Measurements from ENCODE around the gene RHOV.

The RHOV gene

DNA sequence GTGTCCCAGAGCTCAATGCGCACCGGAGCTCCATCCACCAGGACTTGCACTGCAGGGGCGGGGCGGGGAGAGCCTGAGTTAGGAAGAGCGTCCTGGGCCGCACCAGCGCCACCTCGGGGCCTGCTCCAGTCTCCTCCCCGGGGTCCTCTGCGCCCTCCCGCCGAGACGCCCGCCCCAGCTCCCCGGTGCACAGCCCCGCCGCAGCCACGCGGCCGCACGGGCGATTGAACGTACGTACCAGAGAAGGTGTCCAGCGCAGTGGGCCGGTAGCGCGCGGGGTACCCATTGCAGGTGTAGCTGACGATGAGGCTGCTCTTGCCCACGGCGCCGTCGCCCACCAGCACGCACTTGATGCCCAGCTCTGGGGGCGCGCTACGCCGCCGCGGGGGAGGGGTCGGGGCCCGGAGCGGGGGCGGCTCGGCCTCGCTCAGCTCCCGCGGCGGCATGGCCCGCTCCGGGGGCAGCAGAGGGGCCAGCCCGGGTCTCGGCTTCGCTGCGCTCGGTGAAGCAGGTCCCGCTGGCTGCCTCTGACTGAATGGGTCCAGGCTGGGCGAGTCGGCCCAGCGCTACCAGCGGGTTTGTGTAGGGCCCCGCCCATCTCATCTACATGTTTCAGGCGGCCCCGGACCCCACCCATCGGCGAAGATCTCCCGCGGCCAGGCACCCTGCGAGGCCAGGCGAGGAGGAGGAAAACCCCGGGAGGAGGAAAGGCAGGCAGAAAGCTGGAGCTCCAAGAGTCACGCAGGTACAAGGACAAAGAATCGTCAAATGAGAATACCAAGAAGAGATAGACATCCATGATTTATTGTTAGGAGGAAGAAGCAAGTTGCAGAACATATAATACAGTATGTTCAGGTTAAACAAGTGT lies at the start of gene RHOV:
Gene RHOV, minus strand, starts transcription at position 541 of the 868 bp plus-strand sequence. Its CDS starts 95 bp downstream, at position 446.
- peak; percentile 72 to 76 for DNase-seq

DNA sequence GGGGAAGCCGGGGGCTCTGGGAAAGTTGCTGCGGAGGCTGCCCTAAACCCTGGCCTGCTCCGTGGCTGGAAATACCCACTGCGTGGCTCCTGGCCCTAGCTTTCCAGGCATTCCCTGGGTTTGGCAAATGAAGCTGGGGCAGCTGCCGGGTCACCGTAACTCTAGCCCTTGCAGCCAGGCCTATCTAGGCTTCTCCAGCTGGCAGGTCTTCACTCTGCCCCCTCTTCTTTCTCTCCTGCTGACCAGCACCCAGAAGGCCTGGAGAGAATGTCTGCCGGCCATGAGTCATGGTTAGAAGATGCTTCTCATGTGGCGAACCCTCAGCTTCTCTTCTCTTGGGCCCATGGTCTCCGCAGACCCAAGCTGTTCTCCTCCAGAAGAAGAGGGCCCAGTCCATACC lies 49.5 kb upstream of the RHOV start:
- no peak for DNase-seq

GRCh38 chr15:40922608-40923005 lies 48.6 kb upstream of the RHOV start:
- no peak for DNase-seq

DNA sequence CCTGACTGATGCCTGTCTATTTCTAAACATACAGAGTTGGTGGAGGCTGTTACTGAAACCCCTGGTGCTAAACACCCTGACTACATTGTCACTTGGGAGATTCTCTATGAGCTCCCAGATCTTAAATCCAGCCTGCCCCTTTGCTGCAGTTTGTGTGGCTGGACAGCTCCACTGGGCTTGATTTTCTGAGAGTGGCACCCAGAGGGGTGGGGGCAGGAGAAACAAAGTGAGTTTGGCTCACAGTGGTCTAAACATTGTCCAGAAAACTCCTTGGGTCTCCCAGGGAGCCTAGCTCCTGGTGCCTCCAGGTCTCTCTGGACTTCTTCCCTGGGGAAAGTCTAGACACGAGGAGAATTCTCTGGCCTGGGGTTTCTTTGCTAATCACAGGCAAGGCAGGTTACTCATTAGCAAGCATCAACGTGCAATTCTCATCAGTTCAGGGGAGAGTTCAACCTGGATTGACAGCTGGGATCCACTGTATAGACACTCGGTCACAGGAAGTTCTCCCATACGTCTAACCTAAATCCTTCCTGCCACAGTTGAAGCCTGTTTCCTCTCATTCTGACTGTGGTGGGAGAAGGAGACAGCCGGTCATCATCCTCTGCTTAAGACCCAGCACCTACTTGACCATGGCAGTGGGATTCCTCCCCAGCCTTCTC lies 48.0 kb upstream of the RHOV start:
- no peak for DNase-seq

- DNase-seq = no peak
These were observed 44.9 kb upstream of the RHOV start for GRCh38 chr15:40918799-40919392.

- no peak for DNase-seq
These were observed 44.2 kb upstream of the RHOV start for GRCh38 chr15:40918146-40918798.

GRCh38 chr15:40917585-40917984 lies 43.6 kb upstream of the RHOV start:
- no peak for DNase-seq

DNA sequence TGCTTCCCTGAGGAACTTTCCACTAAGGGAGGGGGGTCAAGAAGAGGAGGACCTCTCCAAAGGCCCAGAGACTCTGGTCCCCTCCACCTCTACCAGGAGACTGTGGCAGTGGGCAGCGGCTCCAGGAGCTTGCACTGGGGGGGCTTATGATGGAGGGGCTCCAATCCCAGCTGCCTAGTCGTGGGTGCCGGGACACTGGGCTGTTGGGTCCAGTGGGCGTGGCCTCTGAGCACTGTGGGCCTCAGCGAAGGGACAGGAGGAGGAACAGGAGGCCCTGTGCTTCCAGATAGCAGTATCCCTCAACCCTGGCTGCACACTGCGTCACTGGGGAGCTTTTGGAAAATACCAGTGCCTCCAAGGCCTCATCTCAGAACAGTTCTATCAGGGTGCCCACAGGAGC lies 41.6 kb upstream of the RHOV start:
- no peak for DNase-seq

- DNase-seq = no peak
These were observed 41.2 kb upstream of the RHOV start for GRCh38 chr15:40915116-40915661.

GRCh38 chr15:40914486-40914885 lies 40.5 kb upstream of the RHOV start:
- no peak for DNase-seq

- DNase-seq = no peak
These were observed 40.0 kb upstream of the RHOV start for GRCh38 chr15:40914013-40914412.

- no peak for DNase-seq
These were observed 38.4 kb upstream of the RHOV start for GRCh38 chr15:40912478-40912877.

- DNase-seq = no peak
These were observed 37.7 kb upstream of the RHOV start for GRCh38 chr15:40911693-40912092.

- DNase-seq = no peak
These were observed 37.1 kb upstream of the RHOV start for GRCh38 chr15:40911141-40911540.

- no peak for DNase-seq
These were observed 35.9 kb upstream of the RHOV start for GRCh38 chr15:40909662-40910630.

- no peak for DNase-seq
These were observed 34.1 kb upstream of the RHOV start for GRCh38 chr15:40908095-40908494.

GRCh38 chr15:40906991-40907802 lies 33.2 kb upstream of the RHOV start:
- DNase-seq = peak; percentile 68 to 73

DNA sequence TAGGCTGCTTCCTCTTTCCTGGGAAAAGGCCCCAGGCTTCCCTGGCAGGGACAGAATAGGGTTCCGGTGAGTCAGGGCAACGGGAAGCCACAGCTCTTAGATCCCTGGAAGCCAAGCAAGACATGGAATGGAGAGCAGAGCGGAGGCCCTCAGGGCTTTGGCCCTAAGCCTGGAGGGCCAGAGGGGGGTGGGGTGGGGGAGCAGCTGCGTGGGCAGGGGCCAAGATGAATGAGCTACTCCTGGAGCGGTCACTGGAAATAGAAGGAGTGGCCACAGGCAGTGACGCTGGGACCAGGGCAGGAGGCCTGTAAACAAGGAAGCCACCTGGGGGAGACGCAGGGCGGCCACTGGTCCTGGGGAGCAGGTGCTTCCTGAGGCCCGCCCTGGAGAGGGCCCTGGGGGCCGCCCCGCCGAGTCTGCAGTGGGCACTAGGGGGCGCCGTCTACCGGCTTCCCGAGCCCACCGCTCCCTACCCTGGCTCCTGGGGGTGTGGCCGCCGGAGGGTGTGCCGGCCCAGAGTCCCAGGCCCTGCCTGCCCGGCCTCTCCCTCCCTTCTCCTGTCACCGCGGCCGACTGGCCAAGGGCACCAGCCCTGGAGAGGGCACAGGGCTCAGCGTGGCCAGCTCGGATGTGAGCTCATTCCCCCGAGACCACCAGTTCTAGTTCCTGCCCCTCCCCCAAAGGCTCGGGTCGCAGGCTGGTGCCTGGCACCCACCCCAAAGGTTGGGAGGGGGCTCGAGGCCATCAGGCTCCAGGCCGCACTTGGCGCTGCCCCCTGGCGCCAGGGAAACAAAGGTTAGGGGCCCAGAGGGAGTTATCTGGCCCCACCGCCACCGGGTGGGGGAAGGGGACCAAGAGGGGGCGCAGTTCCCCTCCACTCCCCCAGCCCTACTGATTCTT lies 32.3 kb upstream of the RHOV start:
- DNase-seq = peak; percentile 87 to 92

DNA sequence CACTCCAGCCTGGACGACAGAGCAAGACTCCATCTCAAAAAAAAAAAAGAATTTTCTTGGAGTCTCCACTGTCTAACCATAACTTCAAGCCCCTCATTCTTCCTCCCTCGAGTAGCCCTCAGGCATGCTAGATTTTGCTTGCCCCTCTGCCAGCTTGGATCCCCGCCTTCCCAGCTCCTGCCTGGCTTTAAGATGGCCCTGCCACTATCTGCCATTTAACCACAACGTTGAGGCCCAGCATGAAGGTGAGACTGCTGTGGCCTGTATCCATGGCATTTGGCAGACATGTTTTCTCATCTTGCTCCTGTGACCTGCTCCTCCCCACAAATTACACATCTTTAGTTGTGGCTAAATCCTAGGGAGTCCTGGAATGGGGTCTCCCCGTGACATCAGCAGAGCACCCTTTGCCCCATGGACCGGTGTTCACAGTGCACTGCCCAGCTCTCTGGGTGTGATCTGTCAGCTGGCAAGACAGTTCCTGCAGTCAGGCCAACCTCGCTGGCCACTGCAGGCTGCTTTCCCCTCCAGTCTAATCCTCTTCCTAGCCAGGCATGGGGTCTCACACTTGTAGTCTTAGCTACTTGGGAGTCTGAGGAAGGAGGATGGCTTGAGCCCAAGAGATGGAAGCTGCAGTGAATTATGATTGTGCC lies 30.6 kb upstream of the RHOV start:
- DNase-seq = no peak
